Activated CD4-positive, alpha-beta T cell treated with anti-CD3 and anti-CD28 coated beads for 36 hours (primary cell): ENCODE measurements around the gene PAX4. TPM values are rescaled to one million over a fixed set of nuclear protein-coding genes. Genes with fewer than 3 reads are reported as not detected.

Source experiments
- ATAC-seq: fragments of 200-7000 bp; cut with Tn5 transposase; one replicate; pipeline ENCODE4 v1.10.0; 2021; ENCODE audit warnings: mild to moderate bottlenecking, moderate library complexity
- CTCF ChIA-PET: fragments of 350-600 bp; sonication (Branson Sonifier 250); formaldehyde crosslinking; loops from one replicate; lab custom pipeline; 2021; ENCODE audit warnings: antibody characterized with exemption; lab: Charles Lee
- POLR2A ChIA-PET: fragments of 350-600 bp; sonication (Branson Sonifier 250); formaldehyde crosslinking; loops from one replicate; lab custom pipeline; 2021; ENCODE audit warnings: antibody characterized with exemption, inconsistent platforms; lab: Charles Lee
- DNase-seq: peaks from one replicate; pipeline ENCODE4 v3.0.0-alpha.2; 2020
- H3K27ac Mint-ChIP-seq: one replicate; pipeline ENCODE4 v1.8.0; 2021; ENCODE audit warnings: mixed read lengths
- H3K27me3 Mint-ChIP-seq: one replicate; pipeline ENCODE4 v1.8.0; 2021; ENCODE audit warnings: mixed read lengths
- H3K36me3 Mint-ChIP-seq: one replicate; pipeline ENCODE4 v1.8.0; 2021; ENCODE audit warnings: low read depth, mixed read lengths
- H3K4me1 Mint-ChIP-seq: one replicate; pipeline ENCODE4 v1.8.0; 2021; ENCODE audit warnings: mixed read lengths
- H3K4me3 Mint-ChIP-seq: one replicate; pipeline ENCODE4 v1.8.0; 2021; ENCODE audit warnings: mild to moderate bottlenecking, moderate library complexity, mixed read lengths
- H3K9me3 Mint-ChIP-seq: one replicate; pipeline ENCODE4 v1.8.0; 2021; ENCODE audit warnings: low read depth, mixed read lengths
- intact Hi-C, 2 experiments: fragments of 100-400 bp; cut with DNase I in 1 of 2; cut with micrococcal nuclease in 1 of 2; formaldehyde crosslinking; loops; one replicate each; pipeline versions ENCODE4 v1.14.2 to v1.15.1; 2022 to 2024; cut with DNase I, micrococcal nuclease
- total RNA-seq, 2 experiments: library from RNA; stranded (reverse); gene quantifications; one replicate each; pipeline ENCODE4 v1.2.3, GENCODE V29; 2021

Gene PAX4
- total RNA-seq, 2 experiments from 2014 or later, result not detected

DNA sequence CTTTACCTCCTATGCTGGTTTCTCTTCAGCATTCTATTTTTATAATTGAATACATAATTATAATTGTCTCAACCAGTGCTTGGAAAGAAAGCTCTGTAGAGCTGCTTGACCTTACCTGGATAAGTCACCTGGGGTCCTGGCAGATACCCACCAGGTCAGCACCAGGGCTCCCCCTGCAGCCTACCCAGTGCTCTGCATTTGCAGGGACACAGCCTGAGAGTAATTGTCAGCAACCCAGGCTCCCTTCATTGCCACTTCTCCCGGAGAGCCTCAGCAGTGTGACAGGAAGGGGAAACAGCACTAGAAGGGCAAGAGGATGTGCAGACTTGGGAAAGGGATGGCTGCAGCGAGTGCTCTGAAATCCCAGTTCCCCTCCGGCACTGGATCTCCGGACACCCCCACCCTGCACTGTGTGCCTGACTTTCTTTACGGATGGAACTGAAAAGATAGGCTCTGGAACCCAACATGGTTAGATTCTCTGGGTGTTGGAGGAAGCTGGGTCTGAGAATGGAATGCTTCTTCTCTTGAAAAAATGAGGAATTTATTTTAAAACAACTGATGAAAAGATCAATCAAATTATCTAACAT lies 11.4 kb upstream of the PAX4 start:
- Mint-ChIP-seq H3K4me3 (no peak overlapping the region), H3K9me3 (no peaks in the 10 kb centered on the region), H3K36me3 (no peaks in the 10 kb centered on the region), H3K27ac (no peak overlapping the region), H3K4me1 (no peaks in the 10 kb centered on the region), H3K27me3 (peaks cover 20% of the 10 kb centered on the region)
- ChIA-PET CTCF (interaction anchor here (0.6 to 1.4 kb wide), 6 partner anchors 10 to 309 kb away, joined by 3 to 5 read pairs (median 4); no protein-coding TSS in a partner anchor), POLR2A (interaction anchor here (1.0 kb wide), 1 partner anchor 37 kb away, joined by 4 read pairs; no protein-coding TSS in a partner anchor)
- ATAC-seq (peak; percentile 81), DNase-seq (peak; percentile 67)
- intact Hi-C loops, result no loop called here

GRCh38 chr7:127628445-127628844 lies 10.5 kb upstream of the PAX4 start:
- no peak overlapping the region for H3K4me3 Mint-ChIP-seq
- CTCF ChIA-PET, result interaction anchor here (0.6 to 1.4 kb wide), 6 partner anchors 11 to 308 kb away, joined by 3 to 5 read pairs (median 4); no protein-coding TSS in a partner anchor
- no peaks in the 10 kb centered on the region for H3K36me3 Mint-ChIP-seq
- peaks cover 16% of the 10 kb centered on the region for H3K27me3 Mint-ChIP-seq
- no peak for ATAC-seq
- intact Hi-C loops, result no loop called here
- H3K9me3 Mint-ChIP-seq, result no peaks in the 10 kb centered on the region
- no peak for DNase-seq
- no peaks in the 10 kb centered on the region for H3K4me1 Mint-ChIP-seq
- no peak overlapping the region for H3K27ac Mint-ChIP-seq
- POLR2A ChIA-PET, result no interaction called here

DNA sequence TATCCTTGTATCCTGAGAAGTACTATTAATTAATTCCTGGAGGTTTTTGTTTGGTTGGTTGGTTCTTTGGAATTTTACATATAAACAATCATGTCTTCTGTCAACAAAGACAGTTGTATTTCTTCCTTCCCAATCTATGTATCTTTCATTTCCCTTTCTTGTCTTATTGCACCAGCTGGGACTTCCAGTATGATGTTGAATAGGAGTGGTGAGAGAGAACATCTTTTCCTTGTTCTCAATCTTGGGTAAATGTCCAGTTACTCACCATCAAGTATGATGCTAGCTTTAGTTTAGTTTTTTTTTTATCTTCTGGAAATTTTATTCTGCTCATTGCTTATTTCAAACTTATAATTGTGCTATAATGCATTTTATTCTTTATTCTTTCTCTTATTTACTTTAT lies 7.4 kb upstream of the PAX4 start:
- POLR2A ChIA-PET, result no interaction called here
- no peak for ATAC-seq
- CTCF ChIA-PET, result interaction anchor here (0.6 kb wide), 1 partner anchor 165 kb away, joined by 3 read pairs; no protein-coding TSS in a partner anchor
- no peaks in the 10 kb centered on the region for H3K9me3 Mint-ChIP-seq
- no peaks in the 10 kb centered on the region for H3K36me3 Mint-ChIP-seq
- no peak for DNase-seq
- H3K4me1 Mint-ChIP-seq, result peaks cover 5% of the 10 kb centered on the region
- intact Hi-C loops, result no loop called here
- H3K27me3 Mint-ChIP-seq, result peaks cover 34% of the 10 kb centered on the region
- no peak overlapping the region for H3K4me3 Mint-ChIP-seq
- H3K27ac Mint-ChIP-seq, result no peak overlapping the region

GRCh38 chr7:127620406-127621233 lies 2.7 kb upstream of the PAX4 start:
- DNase-seq (no peak), ATAC-seq (no peak)
- CTCF ChIA-PET, result no interaction called here
- POLR2A ChIA-PET, result no interaction called here
- Mint-ChIP-seq H3K4me3 (no peak overlapping the region), H3K9me3 (no peaks in the 10 kb centered on the region), H3K27ac (no peak overlapping the region), H3K27me3 (peaks cover 51% of the 10 kb centered on the region), H3K36me3 (no peaks in the 10 kb centered on the region), H3K4me1 (peaks cover 6% of the 10 kb centered on the region)
- intact Hi-C loops, result no loop called here

- Mint-ChIP-seq H3K9me3 (no peaks in the 10 kb centered on the region), H3K27ac (no peak overlapping the region), H3K4me1 (peaks cover 6% of the 10 kb centered on the region), H3K4me3 (no peak overlapping the region), H3K36me3 (no peaks in the 10 kb centered on the region), H3K27me3 (peaks cover 51% of the 10 kb centered on the region)
- intact Hi-C loops, result no loop called here
- no peak for DNase-seq
- CTCF ChIA-PET, result no interaction called here
- POLR2A ChIA-PET, result no interaction called here
- ATAC-seq, result no peak
Observed at GRCh38 chr7:127619681-127620405, 1.9 kb upstream of the PAX4 start.

GRCh38 chr7:127618775-127619174 lies 833 bp upstream of the PAX4 start:
- ChIA-PET CTCF (no interaction called here), POLR2A (no interaction called here)
- Mint-ChIP-seq H3K36me3 (no peaks in the 10 kb centered on the region), H3K4me3 (no peak overlapping the region), H3K9me3 (no peaks in the 10 kb centered on the region), H3K4me1 (peaks cover 6% of the 10 kb centered on the region), H3K27ac (no peak overlapping the region), H3K27me3 (peaks cover 48% of the 10 kb centered on the region)
- DNase-seq (no peak), ATAC-seq (no peak)
- intact Hi-C loops, result no loop called here

DNA sequence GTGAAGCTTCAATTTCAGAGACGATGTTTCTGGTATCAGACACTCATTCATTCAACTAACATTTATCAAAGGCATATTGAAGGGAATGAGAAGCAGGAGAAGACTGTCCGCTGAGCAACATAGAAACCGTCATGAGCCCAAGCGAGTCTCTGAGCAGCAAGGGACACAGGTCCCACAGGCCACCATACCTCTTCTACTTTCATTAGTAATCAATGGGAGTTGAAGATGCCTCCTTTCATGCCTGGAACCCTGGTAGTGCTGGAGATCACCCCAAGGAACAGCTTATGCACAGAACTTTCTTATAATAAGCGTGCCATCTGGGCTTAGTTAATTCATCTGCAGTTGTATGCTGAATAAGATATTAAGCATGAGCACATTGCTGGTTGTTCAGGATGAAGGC lies 1.2 kb downstream of the PAX4 start:
- peaks cover 50% of the 10 kb centered on the region for H3K27me3 Mint-ChIP-seq
- intact Hi-C loops, result no loop called here
- ATAC-seq (no peak), DNase-seq (no peak)
- POLR2A ChIA-PET, result no interaction called here
- H3K27ac Mint-ChIP-seq, result no peak overlapping the region
- no peaks in the 10 kb centered on the region for H3K36me3 Mint-ChIP-seq
- no peak overlapping the region for H3K4me3 Mint-ChIP-seq
- peaks cover 6% of the 10 kb centered on the region for H3K4me1 Mint-ChIP-seq
- H3K9me3 Mint-ChIP-seq, result no peaks in the 10 kb centered on the region
- CTCF ChIA-PET, result no interaction called here

GRCh38 chr7:127612263-127612662 lies 5.7 kb downstream of the PAX4 start:
- DNase-seq (no peak), ATAC-seq (no peak)
- intact Hi-C loops, result no loop called here
- ChIA-PET CTCF (no interaction called here), POLR2A (no interaction called here)
- no peak overlapping the region for H3K27ac Mint-ChIP-seq
- no peaks in the 10 kb centered on the region for H3K9me3 Mint-ChIP-seq
- no peaks in the 10 kb centered on the region for H3K4me1 Mint-ChIP-seq
- no peak overlapping the region for H3K4me3 Mint-ChIP-seq
- H3K36me3 Mint-ChIP-seq, result no peaks in the 10 kb centered on the region
- peaks cover 17% of the 10 kb centered on the region for H3K27me3 Mint-ChIP-seq

DNA sequence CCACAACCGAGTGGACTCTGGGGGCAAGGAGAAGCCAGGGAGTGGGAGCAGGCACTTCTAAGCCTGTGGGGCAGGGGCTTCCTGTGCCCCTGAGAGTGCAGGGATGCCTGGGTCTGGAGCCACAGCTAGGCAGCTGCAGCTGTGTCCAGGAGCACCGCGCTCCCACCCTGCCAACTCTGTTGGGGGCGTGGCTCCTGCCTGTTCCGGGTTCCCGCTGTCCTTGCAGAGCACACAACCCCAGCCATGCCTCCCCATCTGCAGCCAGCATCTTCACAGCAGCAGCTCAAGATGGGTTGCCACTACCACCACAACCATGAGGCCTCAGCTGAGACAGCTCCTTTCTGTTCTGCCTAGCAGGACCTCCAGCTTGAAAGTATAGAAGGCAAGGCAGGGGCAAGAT lies 8.6 kb downstream of the PAX4 start:
- Mint-ChIP-seq H3K27ac (no peak overlapping the region), H3K4me1 (no peaks in the 10 kb centered on the region), H3K4me3 (no peak overlapping the region), H3K36me3 (no peaks in the 10 kb centered on the region), H3K9me3 (no peaks in the 10 kb centered on the region), H3K27me3 (peaks cover 11% of the 10 kb centered on the region)
- intact Hi-C loops, result no loop called here
- ATAC-seq (no peak), DNase-seq (no peak)
- ChIA-PET POLR2A (no interaction called here), CTCF (no interaction called here)

DNA sequence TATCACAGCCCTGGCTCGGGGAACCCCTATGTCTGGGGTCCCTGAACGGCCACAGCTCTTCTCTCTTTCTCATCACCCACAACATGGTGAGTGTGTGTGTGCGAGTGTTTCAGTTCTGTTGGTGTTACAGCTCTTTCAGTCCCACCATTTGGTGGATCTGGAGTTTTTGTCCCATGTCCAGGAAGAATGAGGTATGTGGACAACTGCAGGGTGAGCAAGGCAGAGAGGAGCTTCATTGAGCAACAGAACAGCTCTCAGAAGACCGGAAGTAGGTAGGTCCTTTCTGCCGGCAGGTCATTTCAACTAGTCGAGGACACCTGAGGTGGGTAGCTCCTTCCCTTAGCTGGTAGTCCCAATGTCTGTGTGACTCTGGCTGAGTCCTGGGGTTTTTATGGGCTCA lies 9.5 kb downstream of the PAX4 start:
- no peak for ATAC-seq

GRCh38 chr7:127600885-127601284 lies 17.1 kb downstream of the PAX4 start:
- intact Hi-C loops, result no loop called here
- Mint-ChIP-seq H3K36me3 (no peaks in the 10 kb centered on the region), H3K4me1 (no peaks in the 10 kb centered on the region), H3K4me3 (no peak overlapping the region), H3K27me3 (no peaks in the 10 kb centered on the region), H3K27ac (no peak overlapping the region), H3K9me3 (no peaks in the 10 kb centered on the region)
- no peak for DNase-seq
- no peak for ATAC-seq
- CTCF ChIA-PET, result no interaction called here
- POLR2A ChIA-PET, result no interaction called here

More for the DNA sequence above, 9.5 kb downstream of the PAX4 start:
- no peak for DNase-seq
- Mint-ChIP-seq H3K4me3 (no peak overlapping the region), H3K4me1 (no peaks in the 10 kb centered on the region), H3K27ac (no peak overlapping the region), H3K36me3 (no peaks in the 10 kb centered on the region), H3K27me3 (peaks cover 9% of the 10 kb centered on the region), H3K9me3 (no peaks in the 10 kb centered on the region)
- POLR2A ChIA-PET, result no interaction called here
- CTCF ChIA-PET, result interaction anchor here (0.8 kb wide), 1 partner anchor 18 kb away, joined by 3 read pairs; no protein-coding TSS in a partner anchor
- intact Hi-C loops, result no loop called here
